ENCODE data around the gene BCAP29. TPM values are rescaled to one million over a fixed set of nuclear protein-coding genes. Genes with fewer than 3 reads are reported as not detected.

BCAP29 gene
- polyA plus RNA-seq, 3 donors from 2014 or later, result 29.9 to 65.7 (median 46.5) TPM

Other genes with a start within 250 kb of the BCAP29 start
- gene GPR22, start 110.2 kb upstream of the BCAP29 start, polyA plus RNA-seq, result under 1 TPM in 2 of 3 donors, not detected in 1; 0.13 to 0.22 TPM
- gene COG5, start 16.3 kb upstream of the BCAP29 start, polyA plus RNA-seq, result 10 to 100 TPM; 16.8 to 30.5 (median 22.2) TPM
- 1 to 10 TPM; 3.7 to 7.3 (median 4.1) TPM for gene DUS4L, start 16.3 kb upstream of the BCAP29 start, polyA plus RNA-seq
- gene SLC26A4, start 80.6 kb downstream of the BCAP29 start, polyA plus RNA-seq, result not detected
- 10 to 100 TPM; 41.1 to 89.0 (median 47.7) TPM for gene CBLL1, start 163.9 kb downstream of the BCAP29 start, polyA plus RNA-seq
- not detected for gene SLC26A3, start 223.0 kb downstream of the BCAP29 start, polyA plus RNA-seq